T-helper 17 cell (primary cell): ENCODE data around the gene TEKT3. TPM values are rescaled to one million over a fixed set of nuclear protein-coding genes. Genes with fewer than 3 reads are reported as not detected.

Experiments used
- ATAC-seq: fragments of 150-1000 bp; cut with Tn5 transposase; 2 replicates; pipeline ENCODE4 v1.10.0; 2021; ENCODE audit warnings: mild to moderate bottlenecking, moderate library complexity
- DNase-seq, 3 donors: peaks; one replicate each; pipeline versions ENCODE4 v3.0.0 to v3.0.0-alpha.2; 2020 to 2021
- H3K9me3 ChIP-seq: one replicate; pipeline ENCODE4 v1.7.0; 2013; ENCODE audit warnings: low read length, mild to moderate bottlenecking; ENCODE audit not compliant: control insufficient read depth, poor library complexity, severe bottlenecking
- H3K27ac Mint-ChIP-seq: one replicate; pipeline ENCODE4 v1.8.0; 2022; ENCODE audit warnings: mild to moderate bottlenecking, moderate library complexity, mixed read lengths
- H3K27me3 Mint-ChIP-seq: one replicate; pipeline ENCODE4 v1.8.0; 2022; ENCODE audit warnings: mixed read lengths
- H3K36me3 Mint-ChIP-seq: one replicate; pipeline ENCODE4 v1.8.0; 2022; ENCODE audit warnings: low read depth, mixed read lengths
- H3K4me1 Mint-ChIP-seq: one replicate; pipeline ENCODE4 v1.8.0; 2022; ENCODE audit warnings: mild to moderate bottlenecking, mixed read lengths
- H3K4me3 Mint-ChIP-seq: one replicate; pipeline ENCODE4 v1.8.0; 2022; ENCODE audit warnings: mild to moderate bottlenecking, moderate library complexity, mixed read lengths
- total RNA-seq, 4 donors: library from RNA in 2 of 4; stranded (reverse) in 2 of 4; gene quantifications; one replicate each; pipeline ENCODE4 v1.2.3 and lab custom pipeline; 2022 to 2026

The TEKT3 gene
- total RNA-seq, 2 donors from 2014 or later, result not detected

GRCh38 chr17:15303851-15304250, 37.5 kb downstream of the TEKT3 start:
- Mint-ChIP-seq H3K27ac (no peak overlapping the region), H3K4me1 (no peaks in the 10 kb centered on the region), H3K4me3 (no peak overlapping the region), H3K36me3 (no peaks in the 10 kb centered on the region), H3K27me3 (peaks cover 44% of the 10 kb centered on the region)
- H3K9me3 ChIP-seq, result no peaks in the 10 kb centered on the region
- ATAC-seq, result no peak
- no peak for DNase-seq

- no peak overlapping the region for H3K27ac Mint-ChIP-seq
- ATAC-seq (no peak), DNase-seq (no peak)
- no peaks in the 10 kb centered on the region for H3K4me1 Mint-ChIP-seq
- no peaks in the 10 kb centered on the region for H3K36me3 Mint-ChIP-seq
- no peaks in the 10 kb centered on the region for H3K9me3 ChIP-seq
- H3K27me3 Mint-ChIP-seq, result peaks cover 44% of the 10 kb centered on the region
- H3K4me3 Mint-ChIP-seq, result no peak overlapping the region
Observed at GRCh38 chr17:15303268-15303667, 38.1 kb downstream of the TEKT3 start.

GRCh38 chr17:15301845-15302244, 39.6 kb downstream of the TEKT3 start:
- H3K27ac Mint-ChIP-seq, result no peak overlapping the region
- ATAC-seq, result no peak
- no peaks in the 10 kb centered on the region for H3K4me1 Mint-ChIP-seq
- no peaks in the 10 kb centered on the region for H3K9me3 ChIP-seq
- no peak overlapping the region for H3K4me3 Mint-ChIP-seq
- H3K27me3 Mint-ChIP-seq, result peaks cover 39% of the 10 kb centered on the region
- DNase-seq, result no peak
- no peaks in the 10 kb centered on the region for H3K36me3 Mint-ChIP-seq

GRCh38 chr17:15298176-15298575, 43.2 kb downstream of the TEKT3 start:
- H3K9me3 ChIP-seq, result no peaks in the 10 kb centered on the region
- DNase-seq, result no peak
- no peak overlapping the region for H3K27ac Mint-ChIP-seq
- no peaks in the 10 kb centered on the region for H3K4me1 Mint-ChIP-seq
- no peak for ATAC-seq
- no peaks in the 10 kb centered on the region for H3K36me3 Mint-ChIP-seq
- no peak overlapping the region for H3K4me3 Mint-ChIP-seq
- H3K27me3 Mint-ChIP-seq, result peaks cover 31% of the 10 kb centered on the region

- no peak for ATAC-seq
Observed at GRCh38 chr17:15293558-15293957, 47.8 kb downstream of the TEKT3 start.

GRCh38 chr17:15291674-15292361, 49.6 kb downstream of the TEKT3 start:
- H3K4me1 Mint-ChIP-seq, result peaks cover 2% of the 10 kb centered on the region
- H3K9me3 ChIP-seq, result no peaks in the 10 kb centered on the region
- ATAC-seq, result no peak
- DNase-seq, result no peak
- peaks cover 32% of the 10 kb centered on the region for H3K27me3 Mint-ChIP-seq
- H3K27ac Mint-ChIP-seq, result no peak overlapping the region
- H3K4me3 Mint-ChIP-seq, result no peak overlapping the region
- no peaks in the 10 kb centered on the region for H3K36me3 Mint-ChIP-seq

More at GRCh38 chr17:15293558-15293957, 47.8 kb downstream of the TEKT3 start:
- Mint-ChIP-seq H3K27me3 (peaks cover 19% of the 10 kb centered on the region), H3K4me1 (no peaks in the 10 kb centered on the region), H3K4me3 (no peak overlapping the region), H3K36me3 (no peaks in the 10 kb centered on the region), H3K27ac (no peak overlapping the region)
- H3K9me3 ChIP-seq, result no peaks in the 10 kb centered on the region
- DNase-seq, result no peak

GRCh38 chr17:15290605-15291004, 50.8 kb downstream of the TEKT3 start:
- ATAC-seq, result no peak
- H3K9me3 ChIP-seq, result no peaks in the 10 kb centered on the region
- H3K4me1 Mint-ChIP-seq, result peaks cover 2% of the 10 kb centered on the region
- no peak overlapping the region for H3K4me3 Mint-ChIP-seq
- no peak for DNase-seq
- peaks cover 35% of the 10 kb centered on the region for H3K27me3 Mint-ChIP-seq
- no peak overlapping the region for H3K27ac Mint-ChIP-seq
- no peaks in the 10 kb centered on the region for H3K36me3 Mint-ChIP-seq

- H3K27me3 Mint-ChIP-seq, result peaks cover 38% of the 10 kb centered on the region
- no peak overlapping the region for H3K4me3 Mint-ChIP-seq
- peaks cover 2% of the 10 kb centered on the region for H3K4me1 Mint-ChIP-seq
- no peak overlapping the region for H3K27ac Mint-ChIP-seq
- ATAC-seq (no peak), DNase-seq (no peak)
- H3K36me3 Mint-ChIP-seq, result no peaks in the 10 kb centered on the region
- no peaks in the 10 kb centered on the region for H3K9me3 ChIP-seq
Observed at GRCh38 chr17:15289285-15290183, 51.9 kb downstream of the TEKT3 start.

- no peaks in the 10 kb centered on the region for H3K36me3 Mint-ChIP-seq
- H3K27ac Mint-ChIP-seq, result no peak overlapping the region
- H3K27me3 Mint-ChIP-seq, result peaks cover 40% of the 10 kb centered on the region
- ATAC-seq, result no peak
- no peaks in the 10 kb centered on the region for H3K9me3 ChIP-seq
- no peak overlapping the region for H3K4me3 Mint-ChIP-seq
- H3K4me1 Mint-ChIP-seq, result peaks cover 2% of the 10 kb centered on the region
- DNase-seq, result no peak
Observed at GRCh38 chr17:15288859-15289258, 52.5 kb downstream of the TEKT3 start.

- no peak for ATAC-seq
- H3K9me3 ChIP-seq, result no peaks in the 10 kb centered on the region
- DNase-seq, result no peak
- H3K36me3 Mint-ChIP-seq, result no peaks in the 10 kb centered on the region
- H3K4me1 Mint-ChIP-seq, result peaks cover 2% of the 10 kb centered on the region
- H3K4me3 Mint-ChIP-seq, result no peak overlapping the region
- peaks cover 40% of the 10 kb centered on the region for H3K27me3 Mint-ChIP-seq
- no peak overlapping the region for H3K27ac Mint-ChIP-seq
Observed at GRCh38 chr17:15287538-15288267, 53.7 kb downstream of the TEKT3 start.

GRCh38 chr17:15285466-15285865, 55.9 kb downstream of the TEKT3 start:
- ATAC-seq (no peak), DNase-seq (no peak)
- Mint-ChIP-seq H3K27ac (no peak overlapping the region), H3K27me3 (peaks cover 50% of the 10 kb centered on the region), H3K4me1 (peaks cover 2% of the 10 kb centered on the region), H3K36me3 (no peaks in the 10 kb centered on the region), H3K4me3 (no peak overlapping the region)
- H3K9me3 ChIP-seq, result no peaks in the 10 kb centered on the region

GRCh38 chr17:15284537-15284936, 56.9 kb downstream of the TEKT3 start:
- Mint-ChIP-seq H3K4me1 (peaks cover 2% of the 10 kb centered on the region), H3K27ac (no peak overlapping the region), H3K27me3 (peaks cover 53% of the 10 kb centered on the region), H3K36me3 (no peaks in the 10 kb centered on the region), H3K4me3 (no peak overlapping the region)
- H3K9me3 ChIP-seq, result no peaks in the 10 kb centered on the region
- DNase-seq, result no peak
- no peak for ATAC-seq

GRCh38 chr17:15284107-15284506, 57.3 kb downstream of the TEKT3 start:
- no peak for ATAC-seq
- H3K27me3 Mint-ChIP-seq, result peaks cover 53% of the 10 kb centered on the region
- no peaks in the 10 kb centered on the region for H3K36me3 Mint-ChIP-seq

More at GRCh38 chr17:15284107-15284506, 57.3 kb downstream of the TEKT3 start:
- no peak for DNase-seq
- no peaks in the 10 kb centered on the region for H3K9me3 ChIP-seq
- Mint-ChIP-seq H3K4me1 (peaks cover 2% of the 10 kb centered on the region), H3K27ac (no peak overlapping the region), H3K4me3 (no peak overlapping the region)
